ENCODE data around the gene OOSP3.

GRCh38 chr11:59877784-59878183 is 798 bp upstream of the OOSP3 start:
- TF ChIP-seq, protein P1, sequence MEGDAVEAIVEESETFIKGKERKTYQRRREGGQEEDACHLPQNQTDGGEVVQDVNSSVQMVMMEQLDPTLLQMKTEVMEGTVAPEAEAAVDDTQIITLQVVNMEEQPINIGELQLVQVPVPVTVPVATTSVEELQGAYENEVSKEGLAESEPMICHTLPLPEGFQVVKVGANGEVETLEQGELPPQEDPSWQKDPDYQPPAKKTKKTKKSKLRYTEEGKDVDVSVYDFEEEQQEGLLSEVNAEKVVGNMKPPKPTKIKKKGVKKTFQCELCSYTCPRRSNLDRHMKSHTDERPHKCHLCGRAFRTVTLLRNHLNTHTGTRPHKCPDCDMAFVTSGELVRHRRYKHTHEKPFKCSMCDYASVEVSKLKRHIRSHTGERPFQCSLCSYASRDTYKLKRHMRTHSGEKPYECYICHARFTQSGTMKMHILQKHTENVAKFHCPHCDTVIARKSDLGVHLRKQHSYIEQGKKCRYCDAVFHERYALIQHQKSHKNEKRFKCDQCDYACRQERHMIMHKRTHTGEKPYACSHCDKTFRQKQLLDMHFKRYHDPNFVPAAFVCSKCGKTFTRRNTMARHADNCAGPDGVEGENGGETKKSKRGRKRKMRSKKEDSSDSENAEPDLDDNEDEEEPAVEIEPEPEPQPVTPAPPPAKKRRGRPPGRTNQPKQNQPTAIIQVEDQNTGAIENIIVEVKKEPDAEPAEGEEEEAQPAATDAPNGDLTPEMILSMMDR (conservative IDR thresholded peaks at IDR 0.05): no peak
- TF ChIP-seq EZH2 (IDR thresholded peaks at IDR 0.05; ENCODE audit: low read depth): no peak

All from PC-9 (cell line).